Measurements from ENCODE around the gene LEMD2. TPM values are rescaled to one million over a fixed set of nuclear protein-coding genes. Genes with fewer than 3 reads are reported as not detected.

The LEMD2 gene
- total and polyA plus RNA-seq, 2 of the 4 experiments (the other 2 are of a cell fraction): 26.5 to 43.6 TPM

DNA sequence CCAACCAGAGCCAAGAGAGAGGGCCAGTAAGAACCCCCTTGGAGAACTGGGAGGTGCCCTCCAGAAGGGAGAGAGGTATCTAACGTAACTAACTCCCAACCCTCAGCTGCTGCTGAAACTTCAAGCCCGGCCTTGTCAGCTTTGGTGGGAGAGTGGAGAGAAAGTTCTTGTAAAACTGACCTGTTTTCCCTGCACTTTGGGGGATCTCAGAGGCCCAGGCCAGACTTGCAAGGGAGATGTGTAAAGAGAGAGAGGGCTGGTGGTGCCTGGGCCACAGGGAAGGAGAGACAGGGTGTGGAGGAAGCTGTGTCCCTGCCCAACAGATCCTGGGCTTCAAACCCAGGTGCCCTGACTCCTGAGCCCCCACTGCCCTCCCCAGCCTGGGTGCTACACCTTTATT, 24.9 kb downstream of the LEMD2 start:
- no peak overlapping the region; the same call in 1 of the 2 replicates for H3K18ac ChIP-seq (ENCODE audit: low read depth, low read length)
- H3K4ac ChIP-seq (ENCODE audit: low read depth, low read length): no peak overlapping the region
- H2AFZ ChIP-seq (replicated peaks; ENCODE audit: low read length, poor library complexity): no peak overlapping the region
- peaks cover 13% of the 10 kb centered on the region for H3K9me1 ChIP-seq (ENCODE audit: insufficient read depth, low read length)
- H3K14ac ChIP-seq (replicated peaks; ENCODE audit: low read depth, low read length): no peak overlapping the region
- no peak overlapping the region for H3K23ac ChIP-seq (ENCODE audit: low read depth, low read length)
- no peak overlapping the region for H3K9ac ChIP-seq (ENCODE audit: low read depth, low read length)
- CTCF ChIA-PET: no interaction called here
- DNase-seq: no peak
- H2BK5ac ChIP-seq (ENCODE audit: low read depth, low read length, poor library complexity, severe bottlenecking): no peak overlapping the region
- peaks cover 3% of the 10 kb centered on the region; the same call in 1 of the 2 replicates for H4K20me1 ChIP-seq (ENCODE audit: insufficient read depth, low read length)
- no peak overlapping the region for H4K5ac ChIP-seq (ENCODE audit: low read depth, low read length)
- in situ Hi-C loops (cut with MboI; ENCODE audit: low sequenced_read_pairs): loop anchor here (10.0 kb wide), 2 partner anchors 179 to 391 kb away; partner anchors contain the start of gene BAK1
- H3K79me1 ChIP-seq (ENCODE audit: low read depth in 1 of 2, low read length in 2 of 2): 0 out of 4 replicates have a peak, but pooled peaks cover 0 to 4% of the 10 kb centered on the region in 2 experiments
- no peaks in the 10 kb centered on the region for H3K36me3 ChIP-seq (ENCODE audit: control insufficient read depth, insufficient read depth, low read length)
- intact Hi-C loops (cut with micrococcal nuclease): loop anchor here (5.0 kb wide), 1 partner anchor 177 kb away; no protein-coding TSS in a partner anchor
- H3K56ac ChIP-seq (ENCODE audit: extremely low read depth, insufficient read depth, low read length): no peak overlapping the region
- no peak overlapping the region for H3K4me3 ChIP-seq (ENCODE audit: insufficient read depth, low read depth, low read length)
- H2AK5ac ChIP-seq (ENCODE audit: low read depth, low read length): no peak overlapping the region
- H2BK20ac ChIP-seq (ENCODE audit: low read depth, low read length): no peak overlapping the region
- no TSS peak for BruUV-seq (replicated peaks)
- no peak overlapping the region for H2AK9ac ChIP-seq (replicated peaks; ENCODE audit: low read depth, low read length, poor library complexity)
- POLR2A ChIA-PET (ENCODE audit: unreplicated experiment): no interaction called here
- H3K9me3 ChIP-seq (ENCODE audit: control insufficient read depth, insufficient read depth, low read length): no peaks in the 10 kb centered on the region
- no peak overlapping the region for H2BK15ac ChIP-seq (ENCODE audit: low read depth, low read length)
- H2BK120ac ChIP-seq (ENCODE audit: low read depth, low read length): no peak overlapping the region
- no peak overlapping the region for H4K91ac ChIP-seq (ENCODE audit: insufficient read depth, low read depth, low read length)
- dilution Hi-C loops (cut with HindIII; ENCODE audit: low sequenced_read_pairs, unreplicated experiment): no loop called here
- H3K4me2 ChIP-seq (ENCODE audit: low read depth, low read length): no peak overlapping the region
- no peaks in the 10 kb centered on the region for H3K27me3 ChIP-seq (ENCODE audit: control insufficient read depth, insufficient read depth, low read length)
- peaks cover 24% of the 10 kb centered on the region for H3K4me1 ChIP-seq (ENCODE audit: control insufficient read depth, insufficient read depth, low read length)
- TF ChIP-seq BHLHE40 (IDR thresholded peaks at IDR 0.05; ENCODE audit: low read depth, low read length) (no peak), MAFK (IDR thresholded peaks at IDR 0.05; ENCODE audit: low read depth, low read length) (no peak), RCOR1 (IDR thresholded peaks at IDR 0.05; ENCODE audit: insufficient replicate concordance, low read length) (no peak), MXI1 (IDR thresholded peaks at IDR 0.05; ENCODE audit: borderline replicate concordance, low read depth, low read length) (no peak), RFX5 (IDR thresholded peaks at IDR 0.05; ENCODE audit: low read depth, low read length) (no peak), RAD21 (IDR thresholded peaks at IDR 0.05; ENCODE audit: low read length) (no peak)
- TF ChIP-seq, protein P1, sequence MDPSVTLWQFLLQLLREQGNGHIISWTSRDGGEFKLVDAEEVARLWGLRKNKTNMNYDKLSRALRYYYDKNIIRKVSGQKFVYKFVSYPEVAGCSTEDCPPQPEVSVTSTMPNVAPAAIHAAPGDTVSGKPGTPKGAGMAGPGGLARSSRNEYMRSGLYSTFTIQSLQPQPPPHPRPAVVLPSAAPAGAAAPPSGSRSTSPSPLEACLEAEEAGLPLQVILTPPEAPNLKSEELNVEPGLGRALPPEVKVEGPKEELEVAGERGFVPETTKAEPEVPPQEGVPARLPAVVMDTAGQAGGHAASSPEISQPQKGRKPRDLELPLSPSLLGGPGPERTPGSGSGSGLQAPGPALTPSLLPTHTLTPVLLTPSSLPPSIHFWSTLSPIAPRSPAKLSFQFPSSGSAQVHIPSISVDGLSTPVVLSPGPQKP (IDR thresholded peaks at IDR 0.05; ENCODE audit: borderline replicate concordance, low read depth, low read length): no peak
- TF ChIP-seq, protein P2, sequence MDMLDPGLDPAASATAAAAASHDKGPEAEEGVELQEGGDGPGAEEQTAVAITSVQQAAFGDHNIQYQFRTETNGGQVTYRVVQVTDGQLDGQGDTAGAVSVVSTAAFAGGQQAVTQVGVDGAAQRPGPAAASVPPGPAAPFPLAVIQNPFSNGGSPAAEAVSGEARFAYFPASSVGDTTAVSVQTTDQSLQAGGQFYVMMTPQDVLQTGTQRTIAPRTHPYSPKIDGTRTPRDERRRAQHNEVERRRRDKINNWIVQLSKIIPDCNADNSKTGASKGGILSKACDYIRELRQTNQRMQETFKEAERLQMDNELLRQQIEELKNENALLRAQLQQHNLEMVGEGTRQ (IDR thresholded peaks at IDR 0.05; ENCODE audit: low read depth, low read length): no peak
- H3K27ac ChIP-seq (ENCODE audit: insufficient read depth, low read length): no peak overlapping the region
- H4K8ac ChIP-seq (ENCODE audit: low read depth in 2 of 2, low read length in 2 of 2): no peak overlapping the region
- WGBS, 2 experiments (ENCODE audit: extremely low coverage in 2 of 2, insufficient read length in 1 of 2): no CpG with 5 or more reads among the region's 2 CpGs
- no peak for ATAC-seq (ENCODE audit: low read depth)
